Cortex of kidney (tissue), 1 donor: Measurements from ENCODE around the gene MACROD2.
"Not testable (repeated sequence)": the region's sequence is repeated elsewhere in the genome, so short reads cannot be mapped to it uniquely, and the experiment has no call there.

Experiments
- DNase-seq: peaks from one replicate; lab custom pipeline; 2025; lab: John Stamatoyannopoulos, UW

The MACROD2 gene

GRCh38 chr20:14915356-14915755 lies 920.0 kb downstream of the MACROD2 start:
- no peak for DNase-seq

DNA sequence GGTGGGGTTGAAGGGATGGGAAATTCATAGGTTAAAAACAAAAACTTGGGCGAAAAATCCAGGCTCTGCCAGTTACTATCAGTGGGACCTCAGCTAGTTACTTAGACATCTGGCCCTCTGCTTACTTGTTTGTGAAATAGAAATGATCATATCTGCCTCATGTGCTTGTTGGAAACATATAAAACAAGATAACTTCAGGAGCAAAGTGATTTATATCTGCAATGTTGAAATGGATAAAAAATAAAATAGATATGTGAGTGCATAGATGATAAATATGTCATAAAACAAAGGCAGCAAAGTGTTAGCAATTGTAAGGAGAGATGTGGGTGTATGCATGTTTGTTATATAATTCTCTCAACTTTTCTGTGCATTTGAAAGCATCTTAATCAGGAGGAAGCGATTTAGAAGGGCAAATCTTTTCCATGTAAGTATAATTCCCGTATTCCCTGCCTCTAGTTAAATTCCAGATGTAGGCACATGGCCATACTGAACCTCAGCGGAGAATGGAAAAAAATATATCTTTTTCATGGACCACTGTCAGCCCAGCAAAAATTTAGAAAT lies 921.1 kb downstream of the MACROD2 start:
- DNase-seq: no peak

- DNase-seq: no peak
Measured at GRCh38 chr20:14918281-14918680, 923.0 kb downstream of the MACROD2 start.

- no peak for DNase-seq
Measured at GRCh38 chr20:14918976-14919375, 923.7 kb downstream of the MACROD2 start.

- no peak for DNase-seq
Measured at GRCh38 chr20:14919501-14920081, 924.3 kb downstream of the MACROD2 start.

GRCh38 chr20:14921513-14921912 lies 926.2 kb downstream of the MACROD2 start:
- no peak for DNase-seq

DNA sequence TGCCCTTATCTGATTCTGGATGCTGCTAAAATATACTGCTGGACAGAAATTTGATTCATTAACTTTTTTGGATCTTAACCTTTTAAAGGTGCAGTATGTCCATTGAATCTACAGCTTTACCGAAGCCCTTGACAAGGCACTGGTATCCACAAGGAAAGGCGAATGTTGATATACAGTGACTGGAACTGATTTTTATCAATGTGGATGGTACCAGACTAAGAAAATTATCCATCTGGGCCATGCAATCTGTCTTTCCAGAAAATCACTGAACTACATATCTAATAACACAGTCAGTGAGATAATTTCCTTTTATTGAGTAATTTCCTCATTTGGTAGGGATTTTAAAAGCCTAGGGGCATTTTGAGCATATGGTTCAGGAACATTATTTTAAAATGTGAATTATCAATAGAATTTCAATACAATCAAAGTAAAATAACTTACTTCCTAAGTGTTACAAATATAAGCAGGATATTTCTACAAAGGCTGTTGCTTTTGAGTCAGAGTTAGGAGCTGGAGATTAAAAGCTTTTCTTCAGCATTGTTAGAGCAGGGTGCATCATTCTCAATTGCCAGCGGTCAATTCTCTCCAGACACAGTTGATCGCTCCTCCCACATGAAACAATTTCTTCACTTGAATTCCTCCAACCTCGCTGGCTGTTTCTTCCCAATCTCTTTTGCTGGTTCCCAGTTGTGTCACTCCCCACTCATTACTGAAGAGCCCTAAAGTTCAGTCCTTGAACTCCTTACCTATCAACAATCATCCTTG lies 927.4 kb downstream of the MACROD2 start:
- no peak for DNase-seq

DNA sequence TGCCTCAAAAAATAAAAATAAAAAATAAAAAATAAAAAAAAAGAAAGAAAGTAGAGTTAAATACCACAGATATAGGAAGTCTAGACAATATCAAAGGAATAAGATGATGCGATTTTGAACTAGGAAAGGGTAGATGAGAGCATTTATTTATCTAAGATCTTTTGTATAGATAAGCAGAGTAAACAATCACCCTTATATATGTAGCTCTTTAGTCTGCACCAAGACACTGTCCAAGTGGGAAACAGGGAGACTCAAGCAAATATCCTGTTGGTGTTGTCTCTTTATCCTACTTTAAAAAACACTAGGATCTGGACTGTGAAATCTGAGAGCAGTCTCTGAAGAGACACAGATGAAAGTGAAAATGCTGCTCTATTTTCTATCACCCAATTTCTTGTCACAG lies 929.1 kb downstream of the MACROD2 start:
- DNase-seq: no peak

GRCh38 chr20:14925300-14925699 lies 930.0 kb downstream of the MACROD2 start:
- no peak for DNase-seq

DNA sequence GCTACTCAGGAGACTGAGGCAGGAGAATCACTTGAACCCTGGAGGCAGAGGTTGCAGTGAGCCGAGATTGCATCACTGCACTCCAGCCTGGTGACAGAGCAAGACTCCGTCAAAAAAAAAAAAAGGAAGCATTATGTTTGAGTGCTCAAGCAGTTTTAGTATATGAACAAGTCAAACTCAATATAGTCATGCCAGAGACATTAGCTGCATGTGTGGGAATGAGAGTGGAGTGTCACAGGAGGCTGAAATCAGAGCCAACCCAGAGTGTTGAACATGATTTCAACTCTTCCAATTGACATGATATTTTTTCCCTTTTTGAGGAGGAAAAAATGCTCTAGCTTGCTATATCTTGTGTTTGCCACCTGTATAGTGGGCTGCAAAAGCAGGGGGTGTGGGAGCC lies 931.1 kb downstream of the MACROD2 start:
- DNase-seq: not testable (repeated sequence)

- DNase-seq: no peak
Measured at GRCh38 chr20:14928083-14928482, 932.8 kb downstream of the MACROD2 start.

DNA sequence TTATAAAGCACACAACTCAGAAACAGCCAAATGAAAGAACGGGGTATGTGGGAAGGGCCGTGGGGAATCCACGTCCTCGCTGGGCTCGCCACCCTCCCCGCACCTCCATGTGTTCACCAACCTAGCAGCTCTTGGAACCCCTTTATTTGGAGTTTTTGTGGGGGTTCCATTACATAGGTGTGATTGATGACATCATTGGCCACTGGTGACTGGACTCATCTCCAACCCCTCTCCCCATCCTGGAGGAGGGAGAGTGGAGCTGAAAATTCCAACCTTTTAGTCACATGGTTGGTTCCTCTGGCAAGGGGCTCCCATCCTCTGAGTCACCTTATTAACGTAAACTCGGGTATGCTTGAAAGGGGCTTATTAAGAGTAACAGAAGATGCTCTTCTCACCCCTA lies 934.1 kb downstream of the MACROD2 start:
- DNase-seq: no peak

DNA sequence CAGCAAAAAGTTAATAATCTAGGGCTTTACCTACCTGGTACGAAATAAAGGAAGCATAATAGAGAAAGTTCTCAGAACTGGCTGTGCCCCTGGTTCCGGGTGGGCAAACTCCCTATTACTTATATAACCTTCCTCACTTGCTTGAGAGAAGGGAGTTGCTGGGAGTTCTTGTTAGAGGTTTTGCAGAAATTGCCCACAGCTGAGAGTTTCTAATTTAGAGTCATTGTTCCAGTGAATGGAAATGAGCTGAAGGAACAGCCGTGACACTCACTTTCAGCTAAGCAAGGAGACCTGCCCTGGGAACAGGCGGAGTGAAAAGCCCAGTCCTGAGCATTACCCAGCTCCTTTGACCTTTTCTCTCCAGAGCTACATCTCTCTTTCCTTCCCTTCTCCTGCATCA lies 936.7 kb downstream of the MACROD2 start:
- no peak for DNase-seq

DNA sequence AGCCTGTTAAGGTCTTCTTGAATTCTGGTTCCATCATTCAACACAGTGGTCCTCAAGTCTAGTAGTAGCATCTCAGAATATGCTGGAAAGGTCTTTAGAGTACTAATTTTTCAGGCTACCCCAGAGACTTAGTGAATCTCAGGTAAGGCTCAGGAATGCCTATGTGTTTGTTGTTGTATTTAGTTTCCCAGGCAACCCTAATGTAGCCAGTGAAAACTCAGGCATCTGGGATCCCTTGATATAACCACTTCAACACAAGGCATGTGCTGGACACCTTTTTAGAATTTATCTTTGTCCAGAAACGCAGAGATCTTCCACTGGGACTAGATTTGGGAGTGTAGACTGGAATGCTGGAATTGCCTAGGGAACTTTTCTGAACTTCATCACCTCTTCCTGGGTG lies 940.0 kb downstream of the MACROD2 start:
- no peak for DNase-seq

GRCh38 chr20:14937021-14937420 lies 941.7 kb downstream of the MACROD2 start:
- DNase-seq: no peak

DNA sequence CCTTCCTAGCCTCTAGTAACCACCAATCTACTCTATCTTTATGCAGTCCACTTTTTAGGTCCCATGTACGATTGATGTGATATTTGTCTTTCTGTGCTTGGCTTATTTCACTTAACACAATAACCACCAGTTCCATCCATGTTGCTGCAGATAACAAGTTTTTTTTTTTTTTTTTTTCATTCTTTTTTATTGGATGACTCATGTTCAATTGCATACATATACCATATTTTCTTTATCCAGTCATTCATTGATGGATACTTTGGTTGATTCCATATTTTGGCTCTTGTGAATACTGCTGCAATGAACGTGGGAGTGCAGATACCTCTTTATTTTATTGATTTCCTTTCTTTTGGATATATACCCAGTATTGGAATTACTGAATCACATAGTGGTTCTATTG lies 942.5 kb downstream of the MACROD2 start:
- DNase-seq: no peak

DNA sequence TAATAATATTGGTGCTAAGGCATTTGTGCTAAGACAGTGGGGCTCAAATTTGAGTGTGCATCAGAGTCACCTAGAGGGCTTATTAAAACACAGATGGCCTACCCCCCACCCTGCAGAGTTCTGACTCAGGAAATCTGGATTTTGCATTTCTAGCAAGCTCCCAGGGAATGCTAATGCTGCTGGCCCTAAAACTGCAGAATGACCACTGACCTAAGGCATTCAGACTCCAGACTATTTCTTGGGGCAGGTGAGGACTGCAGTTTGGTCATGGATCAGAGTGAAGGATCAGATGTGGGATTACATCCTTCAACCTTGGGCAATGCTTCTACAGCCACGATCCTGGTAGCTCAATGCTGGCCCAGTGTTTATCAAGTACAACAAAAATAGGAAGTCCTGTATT lies 952.2 kb downstream of the MACROD2 start:
- no peak for DNase-seq

GRCh38 chr20:14947946-14948345 lies 952.6 kb downstream of the MACROD2 start:
- DNase-seq: no peak

GRCh38 chr20:14948416-14948815 lies 953.1 kb downstream of the MACROD2 start:
- DNase-seq: no peak

GRCh38 chr20:14950633-14951032 lies 955.3 kb downstream of the MACROD2 start:
- DNase-seq: no peak

DNA sequence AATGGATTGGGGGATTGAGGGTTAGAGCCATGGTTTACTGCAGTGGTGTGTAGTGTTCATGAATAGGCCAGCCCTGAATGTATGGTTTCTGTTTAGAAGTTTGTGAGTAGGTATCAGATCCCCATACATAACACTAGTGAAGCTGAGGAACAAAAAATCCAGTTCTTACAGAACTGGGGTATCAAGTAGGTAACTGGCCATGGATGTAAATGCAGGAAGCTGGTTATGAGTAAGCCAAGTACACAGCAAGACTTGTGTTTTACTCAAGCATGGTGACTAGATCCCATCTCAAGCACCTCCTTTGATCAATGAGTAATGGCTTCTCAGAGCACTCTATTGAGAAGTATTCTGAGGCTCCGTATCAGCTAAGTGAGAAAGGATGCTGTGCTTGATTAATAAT lies 955.8 kb downstream of the MACROD2 start:
- DNase-seq: no peak

- no peak for DNase-seq
Measured at GRCh38 chr20:14951707-14952418, 956.5 kb downstream of the MACROD2 start.

GRCh38 chr20:14953736-14954135 lies 958.4 kb downstream of the MACROD2 start:
- DNase-seq: no peak
